G401 (cell line): ENCODE measurements around the gene CDPF1. TPM values are rescaled to one million over a fixed set of nuclear protein-coding genes. Genes with fewer than 3 reads are reported as not detected.

Experiments used
- DNase-seq: peaks from one replicate; pipeline ENCODE4 v3.0.0-alpha.2; 2015; ENCODE audit warnings: low spot score
- in situ Hi-C: cut with HindIII; loops from 2 replicates; pipeline ENCODE4 v1.10.0; 2016; ENCODE audit warnings: low sequenced_read_pairs, mixed read lengths
- total RNA-seq: library from RNA; depleted of rRNA; stranded (reverse); fragments of >200 nt; shearing (Covaris generic); gene quantifications from 2 replicates; pipeline ENCODE4 v1.2.3, GENCODE V29; 2014

The CDPF1 gene
- total RNA-seq, 1 experiment from 2014 or later, result 49.2 TPM

GRCh38 chr22:46237453-46238124 lies 12.5 kb downstream of the CDPF1 start:
- in situ Hi-C loops, result no loop called here
- DNase-seq, result no peak

GRCh38 chr22:46234969-46235368 lies 15.1 kb downstream of the CDPF1 start:
- in situ Hi-C loops, result no loop called here
- no peak for DNase-seq

GRCh38 chr22:46233231-46233630 lies 16.9 kb downstream of the CDPF1 start:
- peak; percentile 80 for DNase-seq
- in situ Hi-C loops, result no loop called here

- in situ Hi-C loops, result no loop called here
- peak; percentile 54 for DNase-seq
Measured at GRCh38 chr22:46230262-46230901, 19.7 kb downstream of the CDPF1 start.

GRCh38 chr22:46229701-46230100 lies 20.4 kb downstream of the CDPF1 start:
- no peak for DNase-seq
- in situ Hi-C loops, result no loop called here

GRCh38 chr22:46226577-46226976 lies 23.5 kb downstream of the CDPF1 start:
- DNase-seq, result no peak
- in situ Hi-C loops, result no loop called here

- in situ Hi-C loops, result no loop called here
- DNase-seq, result no peak
Measured at GRCh38 chr22:46225631-46226030, 24.5 kb downstream of the CDPF1 start.

- in situ Hi-C loops, result no loop called here
- no peak for DNase-seq
Measured at GRCh38 chr22:46224898-46225290, 25.2 kb downstream of the CDPF1 start.

GRCh38 chr22:46224044-46224897 lies 25.8 kb downstream of the CDPF1 start:
- in situ Hi-C loops, result no loop called here
- DNase-seq, result no peak

GRCh38 chr22:46220921-46221320 lies 29.2 kb downstream of the CDPF1 start:
- in situ Hi-C loops, result no loop called here

GRCh38 chr22:46219636-46220035 lies 30.5 kb downstream of the CDPF1 start:
- in situ Hi-C loops, result no loop called here
- DNase-seq, result no peak

More at GRCh38 chr22:46220921-46221320, 29.2 kb downstream of the CDPF1 start:
- no peak for DNase-seq

GRCh38 chr22:46214616-46215015 lies 35.5 kb downstream of the CDPF1 start:
- in situ Hi-C loops, result no loop called here
- DNase-seq, result no peak

GRCh38 chr22:46214149-46214548 lies 35.9 kb downstream of the CDPF1 start:
- no peak for DNase-seq
- in situ Hi-C loops, result no loop called here

GRCh38 chr22:46213052-46213451 lies 37.0 kb downstream of the CDPF1 start:
- in situ Hi-C loops, result no loop called here
- DNase-seq, result no peak

- DNase-seq, result no peak
- in situ Hi-C loops, result no loop called here
Measured at GRCh38 chr22:46212195-46212594, 37.9 kb downstream of the CDPF1 start.

GRCh38 chr22:46209262-46209661 lies 40.8 kb downstream of the CDPF1 start:
- DNase-seq, result no peak
- in situ Hi-C loops, result no loop called here

- in situ Hi-C loops, result no loop called here
- DNase-seq, result no peak
Measured at GRCh38 chr22:46203601-46203980, 46.5 kb downstream of the CDPF1 start.

GRCh38 chr22:46202897-46203600 lies 47.0 kb downstream of the CDPF1 start:
- in situ Hi-C loops, result no loop called here
- no peak for DNase-seq

- DNase-seq, result no peak
- in situ Hi-C loops, result no loop called here
Measured at GRCh38 chr22:46201059-46201757, 48.9 kb downstream of the CDPF1 start.
